H9 (cell line): ENCODE data around the gene ETV6. TPM values are rescaled to one million over a fixed set of nuclear protein-coding genes. Genes with fewer than 3 reads are reported as not detected.

Experiments
- DNase-seq: peaks from one replicate; pipeline ENCODE4 v3.0.0-alpha.2; 2017
- H2AFZ ChIP-seq: one replicate; pipeline ENCODE4 v1.6.1; 2013; ENCODE audit warnings: mild to moderate bottlenecking, low read length, control low read depth, moderate library complexity
- H2AK5ac ChIP-seq: 2 replicates; pipeline ENCODE4 v1.6.1; 2013; ENCODE audit warnings: low read length, control low read depth, mixed read lengths; ENCODE audit not compliant: insufficient read length
- H2BK120ac ChIP-seq: one replicate; pipeline ENCODE4 v1.6.1; 2013; ENCODE audit warnings: low read depth, mild to moderate bottlenecking, low read length, control low read depth, inconsistent platforms; ENCODE audit not compliant: poor library complexity, severe bottlenecking
- H2BK12ac ChIP-seq: 2 replicates; pipeline ENCODE4 v1.6.1; 2013; ENCODE audit warnings: low read length, control low read depth, mixed read lengths, low read depth; ENCODE audit not compliant: insufficient read length
- H2BK15ac ChIP-seq: 2 replicates; pipeline ENCODE4 v1.6.1; 2013; ENCODE audit warnings: low read depth, low read length, control low read depth
- H2BK20ac ChIP-seq: one replicate; pipeline ENCODE4 v1.6.1; 2013; ENCODE audit warnings: low read depth, mild to moderate bottlenecking, low read length, control low read depth, inconsistent platforms; ENCODE audit not compliant: poor library complexity, severe bottlenecking
- H2BK5ac ChIP-seq: 2 replicates; pipeline ENCODE4 v1.6.1; 2013; ENCODE audit warnings: low read length, control low read depth, mixed read lengths; ENCODE audit not compliant: insufficient read length
- H3K14ac ChIP-seq: 2 replicates; pipeline ENCODE4 v1.6.1; 2013; ENCODE audit warnings: low read length, control low read depth; ENCODE audit not compliant: insufficient read depth
- H3K18ac ChIP-seq: 2 replicates; pipeline ENCODE4 v1.6.1; 2013; ENCODE audit warnings: low read depth, mild to moderate bottlenecking, mixed read lengths, low read length, control low read depth; ENCODE audit not compliant: insufficient read length
- H3K23ac ChIP-seq: 2 replicates; pipeline ENCODE4 v1.6.1; 2013; ENCODE audit warnings: low read length, control low read depth, mixed read lengths, low read depth; ENCODE audit not compliant: insufficient read length
- H3K23me2 ChIP-seq: 2 replicates; pipeline ENCODE4 v1.6.1; 2013; ENCODE audit warnings: low read depth, mild to moderate bottlenecking, mixed read lengths, low read length, control low read depth; ENCODE audit not compliant: insufficient read length, poor library complexity, severe bottlenecking
- H3K27ac ChIP-seq: 2 replicates; pipeline ENCODE4 v1.5.1; 2013; ENCODE audit warnings: low read length, control low read depth, mixed read lengths, low read depth; ENCODE audit not compliant: insufficient read length
- H3K27me3 ChIP-seq: 2 replicates; pipeline ENCODE4 v1.6.1; 2013; ENCODE audit warnings: low read length, control low read depth, inconsistent platforms; ENCODE audit not compliant: insufficient read depth
- H3K4ac ChIP-seq: 2 replicates; pipeline ENCODE4 v1.6.1; 2013; ENCODE audit warnings: low read depth, mild to moderate bottlenecking, control low read depth, inconsistent platforms, low read length, moderate library complexity
- H3K4me1 ChIP-seq: 2 replicates; pipeline ENCODE4 v1.6.1; 2013; ENCODE audit warnings: low read length, control low read depth, inconsistent platforms; ENCODE audit not compliant: insufficient read depth
- H3K4me2 ChIP-seq: 2 replicates; pipeline ENCODE4 v1.6.1; 2013; ENCODE audit warnings: low read length, control low read depth, mixed read lengths; ENCODE audit not compliant: insufficient read length, insufficient read depth
- H3K56ac ChIP-seq: 2 replicates; pipeline ENCODE4 v1.6.1; 2013; ENCODE audit warnings: low read depth, mild to moderate bottlenecking, mixed read lengths, low read length, control low read depth; ENCODE audit not compliant: insufficient read length
- H3K79me1 ChIP-seq: 2 replicates; pipeline ENCODE4 v1.6.1; 2013; ENCODE audit warnings: low read depth, mild to moderate bottlenecking, moderate library complexity, low read length, control low read depth, inconsistent platforms; ENCODE audit not compliant: insufficient read depth, poor library complexity, severe bottlenecking
- H3K79me2 ChIP-seq: 2 replicates; pipeline ENCODE4 v1.6.1; 2013; ENCODE audit warnings: low read length, control low read depth, inconsistent platforms; ENCODE audit not compliant: insufficient read depth
- H3K9ac ChIP-seq: 2 replicates; pipeline ENCODE4 v1.6.1; 2013; ENCODE audit warnings: low read length, control low read depth, mixed read lengths; ENCODE audit not compliant: insufficient read length; ENCODE audit errors: extremely low read depth
- H3K9me3 ChIP-seq: one replicate; pipeline ENCODE4 v1.6.1; 2013; ENCODE audit warnings: low read depth, low read length, inconsistent platforms; ENCODE audit not compliant: control insufficient read depth
- H3T11ph ChIP-seq: one replicate; pipeline ENCODE4 v1.6.1; 2013; ENCODE audit warnings: mild to moderate bottlenecking, low read length, control low read depth, inconsistent platforms
- H4K20me1 ChIP-seq: one replicate; pipeline ENCODE4 v1.6.1; 2013; ENCODE audit not compliant: control insufficient read depth, insufficient read length, insufficient read depth
- H4K5ac ChIP-seq: 2 replicates; pipeline ENCODE4 v1.6.1; 2013; ENCODE audit warnings: low read depth, mild to moderate bottlenecking, mixed read lengths, low read length, control low read depth; ENCODE audit not compliant: insufficient read length
- H4K8ac ChIP-seq: replicated peaks from 2 replicates; pipeline ENCODE4 v1.6.1; 2013; ENCODE audit warnings: low read length, control low read depth, mixed read lengths, low read depth; ENCODE audit not compliant: insufficient read length
- H4K91ac ChIP-seq: 2 replicates; pipeline ENCODE4 v1.6.1; 2013; ENCODE audit warnings: low read depth, mild to moderate bottlenecking, moderate library complexity, mixed read lengths, low read length, control low read depth; ENCODE audit not compliant: insufficient read length
- H3K27ac Mint-ChIP-seq, 3 experiments: 2 replicates in 2 of 3; 3 replicates in 1 of 3; pipeline ENCODE4 v1.8.0; 2020 to 2021; ENCODE audit warnings: mixed read lengths in 3 of 3, mild to moderate bottlenecking in 1 of 3, moderate library complexity in 1 of 3
- H3K27me3 Mint-ChIP-seq: 2 replicates; pipeline ENCODE4 v1.8.0; 2021; ENCODE audit warnings: low read depth, mild to moderate bottlenecking, moderate library complexity, mixed read lengths
- H3K36me3 Mint-ChIP-seq, 3 experiments: 2 replicates in 2 of 3; 3 replicates in 1 of 3; pipeline ENCODE4 v1.8.0; 2020 to 2021; ENCODE audit warnings: low read depth in 3 of 3, mixed read lengths in 3 of 3; ENCODE audit not compliant: insufficient read depth in 1 of 3
- H3K4me1 Mint-ChIP-seq, 2 experiments: 2 replicates each; pipeline ENCODE4 v1.8.0; 2020; ENCODE audit warnings: mixed read lengths in 2 of 2
- H3K4me3 Mint-ChIP-seq, 2 experiments: 2 replicates in 1 of 2; 3 replicates in 1 of 2; pipeline ENCODE4 v1.8.0; 2020 to 2021; ENCODE audit warnings: mild to moderate bottlenecking in 2 of 2, mixed read lengths in 2 of 2, moderate library complexity in 1 of 2
- H3K9me3 Mint-ChIP-seq, 2 experiments: 2 replicates in 1 of 2; 3 replicates in 1 of 2; pipeline ENCODE4 v1.8.0; 2020; ENCODE audit warnings: mild to moderate bottlenecking in 2 of 2, mixed read lengths in 2 of 2, moderate library complexity in 1 of 2
- CTCF ChIP-seq: fragments of 200-600 bp; sonication (generic); conservative IDR thresholded peaks from 3 replicates; pipeline ENCODE4 v1.8.0; 2021; ENCODE audit warnings: antibody characterized with exemption, mild to moderate bottlenecking
- WGBS: extraction: QIAGEN DNeasy Blood & Tissue Kit; methylation state at CpG from one replicate; pipeline ENCODE4 v1.1.7; 2013; ENCODE audit warnings: missing lambda C conversion rate, low lambda C conversion rate, mixed read lengths; ENCODE audit not compliant: insufficient read length; ENCODE audit errors: extremely low coverage; 5-methylcytosine and 5-hydroxymethylcytosine counted together
- total RNA-seq: library from RNA; stranded (reverse); gene quantifications from 2 replicates; pipeline ENCODE4 v1.2.1, GENCODE V29; 2021

The ETV6 gene
- total RNA-seq, 1 experiment from 2014 or later = 28.7 TPM

DNA sequence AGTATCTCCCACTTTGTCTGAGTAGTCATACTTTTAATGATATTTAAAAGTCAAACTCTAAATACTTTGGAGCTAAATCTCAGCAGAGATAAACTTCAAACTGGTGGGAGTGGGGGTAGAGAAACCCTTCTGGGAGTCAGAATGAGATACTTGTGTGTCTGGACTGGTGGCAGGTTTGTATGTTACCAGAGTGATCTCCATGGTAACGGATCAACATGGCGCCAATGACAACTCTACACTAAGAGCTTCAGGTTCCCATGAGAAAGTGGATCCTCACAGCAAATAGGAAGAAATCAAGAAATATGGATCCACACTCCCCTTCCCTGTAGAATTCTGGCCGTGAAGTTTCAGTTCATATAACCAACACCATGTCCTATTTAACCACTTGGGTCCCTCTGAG lies 121.9 kb downstream of the ETV6 start:
- Histone ChIP-seq H3K27ac (no peak overlapping the region), H3K23ac (no peak overlapping the region), H3K79me1 (no peaks in the 10 kb centered on the region), H2AFZ (no peak overlapping the region), H3K27me3 (no peaks in the 10 kb centered on the region), H2BK12ac (no peak overlapping the region), H3K23me2 (no peaks in the 10 kb centered on the region), H3K79me2 (no peaks in the 10 kb centered on the region; the same call in 1 of the 2 replicates), H3K9me3 (no peaks in the 10 kb centered on the region), H2BK5ac (no peak overlapping the region), H3T11ph (no peak overlapping the region), H2BK15ac (no peak overlapping the region), H3K4ac (no peak overlapping the region), H2BK120ac (no peak overlapping the region), H3K4me2 (no peak overlapping the region), H4K91ac (no peak overlapping the region), H4K8ac (no peak overlapping the region), H4K20me1 (no peaks in the 10 kb centered on the region), H3K56ac (no peak overlapping the region), H2AK5ac (no peak overlapping the region), H4K5ac (no peak overlapping the region), H3K4me1 (no peaks in the 10 kb centered on the region; the same call in 1 of the 2 replicates), H3K14ac (no peak overlapping the region), H3K9ac (no peak overlapping the region), H3K18ac (no peak overlapping the region), H2BK20ac (no peak overlapping the region)
- Mint-ChIP-seq H3K4me3 (no peak overlapping the region), H3K36me3 (peaks cover 0 to 5% (median 0%) of the 10 kb centered on the region in 3 experiments; a peak in 2 of 7 replicates), H3K27ac (no peak overlapping the region), H3K4me1 (peaks cover 13 to 17% of the 10 kb centered on the region in 2 experiments), H3K9me3 (no peaks in the 10 kb centered on the region), H3K27me3 (no peaks in the 10 kb centered on the region; the same call in 1 of the 2 replicates)
- DNase-seq = no peak
- TF ChIP-seq CTCF = no peak
- WGBS = no CpG with 5 or more reads among the region's 3 CpGs
